Measurements from ENCODE around the gene ARL6.

ARL6 gene, protein sequence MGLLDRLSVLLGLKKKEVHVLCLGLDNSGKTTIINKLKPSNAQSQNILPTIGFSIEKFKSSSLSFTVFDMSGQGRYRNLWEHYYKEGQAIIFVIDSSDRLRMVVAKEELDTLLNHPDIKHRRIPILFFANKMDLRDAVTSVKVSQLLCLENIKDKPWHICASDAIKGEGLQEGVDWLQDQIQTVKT

DNA sequence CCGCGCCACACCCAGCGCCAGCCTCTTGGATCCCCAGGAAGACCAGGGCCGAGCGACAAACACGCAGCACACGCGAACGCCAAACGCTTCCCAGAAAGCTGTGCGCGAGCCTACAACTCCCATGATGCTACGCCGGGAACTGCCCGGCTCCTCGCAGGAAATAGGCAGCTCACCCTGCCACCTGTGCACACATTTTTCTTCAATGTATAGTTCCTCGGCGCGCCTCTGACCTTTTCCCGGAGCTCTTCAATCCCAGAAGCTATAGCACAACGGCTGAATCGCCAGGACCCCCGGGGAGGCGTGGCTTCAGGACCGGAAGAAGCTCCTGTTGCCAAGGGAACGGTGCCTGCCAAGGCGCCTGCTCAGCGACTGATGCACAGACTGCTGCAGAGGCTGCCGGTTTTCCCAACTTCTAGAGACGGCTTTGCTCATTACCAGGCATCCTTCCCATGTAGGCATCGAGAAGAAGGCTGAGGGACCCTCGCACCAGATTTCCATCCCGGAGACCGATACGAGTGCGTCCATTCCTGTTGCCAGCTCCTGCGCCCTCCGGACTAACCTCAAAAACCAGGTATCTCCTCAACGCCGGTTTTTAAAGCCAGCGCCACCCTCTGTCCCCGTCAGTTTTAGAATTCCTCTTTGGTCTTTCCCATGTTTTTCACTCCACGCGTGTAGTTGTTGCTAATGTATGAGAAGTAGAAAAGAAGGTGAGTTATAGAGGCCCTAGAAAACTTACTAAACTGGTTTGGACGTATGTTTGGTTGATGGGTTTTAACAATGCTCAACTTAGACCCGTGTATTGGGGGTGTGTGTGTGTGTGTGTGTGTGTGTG, at the start of gene ARL6:
Gene ARL6, plus strand, starts transcription at position 352 of the 832 bp plus-strand sequence. CDS start 3,350 bp downstream, outside the sequence.
- peak; percentile 76 for DNase-seq (ENCODE audit: low spot score)

DNA sequence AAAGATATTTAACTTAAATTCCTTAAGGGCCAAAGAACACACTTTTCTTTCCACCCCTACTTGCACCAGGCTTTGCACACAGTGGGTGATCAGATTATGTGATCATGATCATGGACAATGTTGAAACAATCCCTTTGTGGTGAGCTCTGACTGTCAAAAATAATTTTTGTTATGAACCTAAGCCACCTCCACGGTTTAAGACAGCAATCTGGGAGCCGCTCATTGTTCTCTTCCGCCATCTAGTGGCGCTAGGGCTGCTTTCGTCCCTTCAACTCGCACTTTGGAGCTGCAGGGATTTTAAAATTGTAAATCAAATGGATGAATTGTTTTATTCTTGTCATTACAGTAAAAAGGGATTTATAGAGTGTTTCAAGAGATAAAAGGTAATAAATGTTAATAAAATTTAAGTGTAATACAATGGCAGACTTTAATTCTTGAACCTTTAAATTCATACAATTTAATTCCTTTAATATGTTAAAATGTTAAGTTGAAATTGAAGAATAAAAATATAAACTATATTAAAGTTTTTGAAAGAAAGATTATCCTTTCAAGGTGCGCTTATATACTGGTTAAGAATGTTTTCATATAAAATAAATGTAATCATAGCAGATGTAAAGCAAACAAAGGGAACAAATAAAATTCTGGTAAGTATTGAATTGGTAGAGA, 45.3 kb upstream of the ARL6 start:
- peak; percentile 82 for DNase-seq (ENCODE audit: low spot score)

DNA sequence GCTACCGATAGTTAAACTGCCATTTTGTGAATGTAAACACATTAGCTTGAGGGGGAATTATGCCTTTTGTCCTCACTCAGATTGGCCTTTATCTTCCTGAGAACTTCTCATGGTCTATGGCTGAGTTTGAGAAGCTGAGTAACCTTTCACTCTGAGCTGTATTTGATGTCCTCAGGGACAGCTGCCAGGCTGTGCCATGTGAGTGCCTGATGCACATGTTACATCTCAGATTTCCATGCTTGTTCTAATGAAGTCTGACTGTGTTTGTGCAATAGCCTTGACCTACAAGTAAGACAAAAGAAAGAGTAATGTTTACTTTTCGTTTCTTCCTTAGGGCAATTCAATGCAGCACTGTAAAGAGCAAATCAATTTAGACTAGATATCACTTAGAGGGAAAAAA, 44.1 kb upstream of the ARL6 start:
- DNase-seq (ENCODE audit: low spot score): no peak

DNA sequence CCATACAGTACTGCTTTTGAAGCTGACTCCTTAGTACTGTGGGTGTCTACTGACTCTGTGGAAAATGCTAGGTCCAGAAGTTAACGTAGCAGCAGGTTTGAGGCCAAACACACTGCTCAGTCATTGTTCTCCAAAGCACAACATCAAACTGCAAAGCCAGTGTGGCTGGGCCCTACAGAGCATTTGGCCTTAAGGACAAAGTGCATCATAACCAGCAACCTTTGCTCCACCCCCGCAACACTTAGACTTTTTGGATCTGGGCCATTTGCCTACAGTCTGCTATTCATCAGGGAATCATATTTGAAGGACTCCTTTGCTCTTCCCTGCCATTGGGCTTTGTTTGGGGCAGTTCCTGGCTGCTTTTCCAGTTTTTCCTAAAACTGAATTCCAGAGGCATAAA, 43.1 kb upstream of the ARL6 start:
- no peak for DNase-seq (ENCODE audit: low spot score)

DNA sequence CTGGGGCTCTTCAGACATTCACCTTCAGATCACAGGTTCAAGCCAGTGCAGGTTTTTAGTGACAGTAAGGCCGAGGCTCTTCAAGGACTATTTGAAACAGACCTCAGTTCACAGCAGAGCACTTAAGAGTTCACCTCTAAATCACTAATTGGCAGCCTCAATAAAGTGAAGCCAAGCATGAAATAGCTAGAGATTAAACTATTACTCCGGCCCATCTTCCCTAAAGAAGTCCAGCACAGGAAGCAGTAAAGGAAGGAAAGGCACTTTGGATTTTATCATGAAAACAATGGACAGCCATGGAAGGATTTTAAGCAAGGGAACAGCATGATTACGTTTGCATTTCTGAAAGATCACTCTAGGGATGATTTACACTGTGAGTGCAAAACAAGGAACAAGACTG, 27.6 kb upstream of the ARL6 start:
- DNase-seq (ENCODE audit: low spot score): no peak

DNA sequence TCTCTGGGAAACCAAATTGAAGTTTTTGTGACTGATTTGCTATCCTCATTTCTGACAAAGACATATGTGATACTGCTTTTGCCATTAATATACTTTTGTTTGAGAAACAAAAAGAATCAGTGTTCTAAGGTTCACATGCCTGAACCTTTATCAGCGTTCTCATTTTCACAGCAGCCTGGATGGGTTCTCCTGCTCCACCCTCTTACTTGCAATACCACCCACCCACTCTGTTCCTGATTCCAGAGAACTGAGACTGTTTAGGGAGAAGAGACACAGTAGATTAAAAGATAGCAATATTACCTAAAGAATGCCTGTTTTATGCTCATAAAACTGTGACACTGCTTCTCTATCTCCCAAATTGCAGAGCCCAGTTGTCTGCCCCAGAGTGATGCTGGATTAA, 25.8 kb upstream of the ARL6 start:
- no peak for DNase-seq (ENCODE audit: low spot score)

DNA sequence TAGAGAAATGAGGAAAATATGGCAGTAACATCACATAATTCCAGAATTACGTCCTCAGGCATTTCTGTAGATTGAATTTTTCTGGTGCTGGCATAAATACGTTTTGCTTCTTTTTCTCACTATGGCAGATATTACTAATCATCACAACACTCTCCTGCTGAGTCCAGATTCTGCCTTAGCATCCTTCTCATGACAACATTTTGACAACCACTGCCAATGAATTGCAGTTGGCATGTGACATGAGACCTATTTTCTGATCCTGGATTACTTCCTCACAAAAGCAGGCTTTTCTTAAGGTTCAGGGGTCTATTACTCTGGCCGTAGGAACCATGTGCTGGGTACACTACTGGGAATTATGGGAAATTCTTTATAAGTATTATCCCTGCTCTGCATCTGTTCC, 22.5 kb upstream of the ARL6 start:
- DNase-seq (ENCODE audit: low spot score): no peak

DNA sequence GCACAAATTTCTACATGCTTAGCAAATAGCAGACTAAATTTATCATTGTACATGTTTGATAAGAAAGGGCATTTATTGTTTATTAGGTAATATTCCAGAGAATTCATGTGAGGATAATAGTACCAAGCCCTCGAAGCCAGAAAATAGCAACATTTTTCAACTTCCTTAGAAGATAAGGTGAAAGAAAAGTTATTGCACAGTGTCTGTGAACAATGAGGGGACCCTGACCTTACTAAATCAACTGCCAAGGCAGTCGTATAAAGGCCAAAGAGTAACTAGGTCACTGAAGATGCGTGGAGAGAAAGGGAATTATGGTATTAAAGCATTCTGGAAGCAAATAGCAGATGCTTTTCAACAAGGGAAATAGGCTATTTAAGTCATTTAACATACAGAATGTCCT, 20.3 kb upstream of the ARL6 start:
- no peak for DNase-seq (ENCODE audit: low spot score)

DNA sequence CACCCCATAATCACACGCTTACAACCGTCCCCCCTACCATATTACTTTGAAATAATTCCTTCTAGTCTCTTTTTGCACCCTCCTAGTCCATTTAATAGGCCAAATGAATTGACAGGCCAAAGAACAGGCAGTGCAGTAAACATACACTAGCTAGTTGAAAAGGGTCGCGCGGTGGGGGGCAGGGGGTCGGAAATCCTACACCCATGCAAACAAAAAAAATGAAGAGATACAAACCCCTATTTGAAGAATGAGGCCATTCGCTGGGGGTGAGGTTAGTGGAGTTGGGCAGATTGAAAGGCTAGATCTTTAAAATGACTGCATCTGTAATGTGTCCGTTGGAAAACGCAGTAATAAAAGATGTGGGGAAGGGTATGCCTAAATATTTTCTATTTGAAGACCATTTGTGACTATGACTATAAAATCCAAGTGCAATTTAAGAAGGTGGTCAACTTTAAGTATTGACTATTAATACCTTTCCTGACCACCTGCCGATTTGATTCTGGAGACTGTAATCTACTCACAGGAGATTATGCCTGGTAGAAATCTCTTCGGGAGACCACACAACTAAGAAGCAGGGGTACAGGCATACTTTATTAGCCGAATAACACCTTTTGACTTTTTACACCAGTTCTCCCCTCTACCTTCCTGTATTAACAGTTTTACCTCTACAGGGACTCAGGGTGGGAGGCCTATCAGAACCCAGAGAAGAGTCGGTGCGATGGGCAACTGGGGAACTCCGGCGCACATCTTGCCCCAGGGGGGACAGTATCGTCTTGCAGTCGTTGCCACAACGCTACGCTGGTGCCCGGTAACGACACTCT, 762 bp upstream of the ARL6 start:
- no peak for DNase-seq (ENCODE audit: low spot score)

DNA sequence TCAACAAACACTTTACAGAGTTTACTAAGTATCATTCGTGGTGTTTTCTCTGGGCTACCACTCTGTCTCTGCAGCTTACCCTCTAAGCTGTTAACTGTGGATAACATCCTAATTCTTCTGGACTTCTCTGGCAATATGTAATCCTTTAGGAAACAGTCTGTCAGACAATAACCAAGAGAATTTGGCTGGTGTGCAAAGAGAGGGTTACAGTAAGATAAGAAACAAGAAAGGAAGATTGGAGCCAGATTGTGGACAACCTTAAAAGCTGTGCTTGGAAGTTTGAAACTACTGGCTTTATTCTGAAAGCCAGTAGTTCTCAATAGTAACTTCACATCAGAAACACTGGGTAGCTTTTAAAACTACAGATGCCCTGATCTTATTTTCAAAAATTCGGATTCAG, 778 bp downstream of the ARL6 start:
- peak; percentile 4 for DNase-seq (ENCODE audit: low spot score)

DNA sequence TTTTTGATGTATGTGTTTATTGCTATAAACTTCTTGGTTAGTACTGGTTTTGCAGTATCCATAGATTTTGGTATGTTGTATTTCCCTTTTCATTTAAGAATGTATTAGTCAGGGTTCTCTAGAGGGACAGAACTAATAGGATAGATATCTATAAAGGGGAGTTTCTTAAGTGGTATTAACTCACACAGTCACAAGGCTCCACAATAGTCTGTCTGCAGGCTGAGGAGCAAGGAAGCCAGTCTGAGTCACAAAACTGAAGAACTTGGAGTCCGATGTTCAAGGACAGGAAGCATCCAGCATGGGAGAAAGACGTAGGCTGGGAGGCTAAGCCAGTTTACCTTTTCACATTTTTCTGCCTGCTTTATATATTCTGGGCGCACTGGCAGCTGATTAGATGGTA, 8.4 kb downstream of the ARL6 start:
- DNase-seq (ENCODE audit: low spot score): no peak

DNA sequence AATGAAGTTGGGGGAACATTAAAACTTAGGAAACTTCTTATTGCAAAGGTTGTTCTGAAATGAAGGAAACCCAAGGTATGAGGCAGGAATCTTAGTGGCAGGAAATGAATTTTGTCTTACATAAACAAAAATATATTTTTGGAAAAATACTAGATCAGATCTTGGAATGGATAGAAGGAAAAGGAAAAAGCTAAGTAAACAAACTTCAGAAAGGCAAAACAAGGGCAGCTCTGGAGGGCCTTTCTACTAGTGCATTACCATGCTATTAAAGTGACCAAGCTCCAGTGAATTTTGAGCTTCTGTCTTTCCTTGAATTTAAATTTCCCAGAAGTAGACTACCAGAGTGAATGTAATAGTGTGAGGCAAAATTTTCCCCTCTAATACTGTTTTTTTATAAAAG, 13.6 kb downstream of the ARL6 start:
- no peak for DNase-seq (ENCODE audit: low spot score)

DNA sequence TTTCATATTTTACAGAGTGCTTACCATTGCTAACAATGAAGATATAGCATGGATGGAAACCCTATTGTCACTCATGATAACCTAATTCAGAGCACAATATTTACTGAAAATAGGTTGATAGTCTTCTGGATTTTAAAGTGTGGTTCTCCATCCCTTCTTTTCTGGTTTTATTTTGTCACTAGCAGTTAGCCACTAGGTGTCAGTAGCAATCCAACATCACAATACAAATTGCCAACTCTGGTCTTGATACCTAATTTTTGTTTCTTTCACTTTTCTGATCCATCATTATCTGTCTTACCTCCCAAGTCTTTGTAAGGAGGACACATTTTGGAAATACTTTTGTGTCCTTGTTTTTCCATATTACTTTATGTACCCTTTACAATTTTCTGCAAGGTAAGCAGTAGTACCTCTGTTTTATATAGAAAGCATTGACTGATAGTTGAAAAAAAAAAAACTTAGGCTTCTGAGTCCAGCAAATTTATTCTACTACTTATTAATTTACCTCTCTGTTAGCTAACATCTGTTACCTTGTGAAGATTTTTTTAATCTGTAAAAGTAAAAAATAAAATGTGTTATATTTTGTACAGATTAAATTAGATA, 29.0 kb downstream of the ARL6 start:
- peak; percentile 74 for DNase-seq (ENCODE audit: low spot score)

DNA sequence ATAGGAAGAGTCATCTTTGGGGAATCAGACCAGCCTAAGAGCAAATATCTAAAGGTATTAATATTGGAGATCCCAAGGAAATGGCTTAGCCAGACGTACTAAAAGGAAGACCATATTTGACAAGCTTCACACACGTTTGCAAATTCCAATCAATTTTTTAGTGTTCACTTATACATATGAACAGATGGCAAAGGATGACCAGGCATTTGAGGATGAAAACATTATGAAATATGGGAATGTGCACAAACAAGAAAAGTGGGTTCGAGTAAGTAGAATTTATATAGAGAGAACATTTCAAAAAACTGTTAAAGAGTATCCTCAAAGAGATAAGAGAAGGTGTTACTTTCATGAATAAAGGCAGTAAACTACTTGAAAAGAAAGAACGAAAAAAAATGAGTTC, 31.4 kb downstream of the ARL6 start:
- no peak for DNase-seq (ENCODE audit: low spot score)

DNA sequence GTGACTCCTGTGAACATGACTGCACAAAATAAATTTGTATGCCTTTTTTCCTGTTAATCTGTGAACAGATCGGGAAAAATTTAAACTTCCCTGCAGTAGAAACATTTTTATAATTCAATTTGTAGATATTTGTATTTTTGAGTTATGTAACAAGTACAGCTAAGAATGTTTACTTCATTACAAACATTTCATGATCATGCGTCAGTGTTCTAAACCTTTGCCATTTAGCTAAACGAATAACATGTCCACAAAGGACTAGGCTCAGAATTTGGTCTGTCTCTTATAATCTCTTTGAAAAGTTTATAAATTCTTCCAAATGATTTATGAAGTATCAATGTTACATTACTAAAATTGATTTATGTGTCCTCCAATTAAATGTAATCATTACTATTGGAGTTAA, 39.9 kb downstream of the ARL6 start:
- no peak for DNase-seq (ENCODE audit: low spot score)

DNA sequence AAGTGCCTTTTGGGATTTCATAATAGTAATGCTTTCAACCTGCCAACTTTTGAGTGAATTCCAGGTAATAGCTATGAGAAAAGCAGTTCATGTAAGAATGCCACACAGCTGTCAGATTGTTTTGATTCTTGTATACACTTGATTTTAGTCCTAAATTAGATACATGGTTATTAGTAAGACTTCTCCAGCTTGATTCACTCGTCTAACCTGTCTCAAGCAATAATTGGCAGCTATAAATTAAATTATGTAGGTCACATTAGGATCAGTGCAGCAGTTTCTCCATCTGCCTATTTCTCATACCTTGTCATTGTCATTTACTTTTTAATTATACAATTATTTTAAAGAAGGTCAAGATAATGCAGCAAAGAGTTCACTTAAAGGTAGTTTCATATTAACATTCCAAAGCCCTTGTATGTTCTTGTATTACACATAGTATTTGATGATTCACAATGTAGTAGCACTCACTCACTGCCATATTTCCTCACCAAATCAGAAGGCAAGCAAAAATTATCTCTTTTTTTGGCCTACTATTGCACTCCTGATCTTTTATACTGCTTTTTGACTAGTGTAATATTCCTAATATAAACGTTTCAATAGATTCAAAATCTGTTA, 46.3 kb downstream of the ARL6 start:
- no peak for DNase-seq (ENCODE audit: low spot score)

DNA sequence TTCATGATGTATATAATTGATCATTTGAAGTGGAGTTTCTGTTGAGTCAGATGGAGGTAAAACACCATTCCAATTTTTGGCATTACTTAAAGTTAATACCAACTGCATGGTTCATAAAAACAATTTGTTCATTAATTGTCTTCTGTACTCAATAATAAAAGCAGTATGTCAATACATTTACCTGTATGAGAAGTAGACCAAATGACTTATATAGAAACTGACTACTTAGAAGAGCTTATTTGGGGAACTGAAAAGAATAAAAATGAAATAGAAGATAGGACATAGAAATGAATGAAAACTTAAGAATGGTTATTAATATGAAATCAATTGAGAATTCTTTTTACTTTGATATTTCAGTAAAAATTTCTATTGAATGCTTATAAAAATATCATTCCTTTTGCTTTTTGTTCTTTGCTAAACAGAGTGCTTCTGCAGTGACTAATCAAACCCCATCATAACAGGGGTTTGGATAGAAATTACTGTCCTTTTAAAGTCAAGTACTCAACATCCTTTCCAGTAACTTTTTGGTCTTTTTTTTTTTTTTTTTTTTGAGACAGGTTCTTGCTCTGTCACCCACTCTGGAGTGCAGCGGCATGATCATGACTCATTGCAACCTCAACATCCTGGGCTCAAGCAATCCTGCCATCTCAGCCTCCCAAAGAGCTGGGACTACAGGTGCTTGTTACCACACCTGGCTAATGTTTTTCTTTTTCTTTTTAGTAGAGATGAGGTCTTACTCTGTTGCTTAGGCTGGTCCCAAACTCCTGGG, 50.8 kb downstream of the ARL6 start:
- DNase-seq (ENCODE audit: low spot score): no peak

DNA sequence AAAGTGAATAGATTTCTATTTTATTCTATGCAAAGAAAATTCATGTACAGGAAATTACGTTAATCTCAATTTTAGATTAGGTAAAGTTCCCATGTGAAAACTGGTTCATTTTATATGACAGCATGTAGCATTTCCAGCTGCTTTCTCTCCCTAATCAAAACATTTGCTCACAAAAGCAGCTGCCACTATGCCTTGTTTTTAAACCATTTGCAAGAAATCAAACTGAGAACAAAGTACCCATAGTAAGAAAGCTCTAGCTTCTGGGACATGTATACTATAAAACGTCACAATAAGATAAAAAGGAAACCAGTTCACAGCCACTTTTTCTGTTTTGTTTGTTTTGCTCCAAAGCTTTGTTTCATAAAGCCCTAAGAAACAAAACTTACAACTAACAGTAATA, 52.3 kb downstream of the ARL6 start:
- DNase-seq (ENCODE audit: low spot score): no peak

DNA sequence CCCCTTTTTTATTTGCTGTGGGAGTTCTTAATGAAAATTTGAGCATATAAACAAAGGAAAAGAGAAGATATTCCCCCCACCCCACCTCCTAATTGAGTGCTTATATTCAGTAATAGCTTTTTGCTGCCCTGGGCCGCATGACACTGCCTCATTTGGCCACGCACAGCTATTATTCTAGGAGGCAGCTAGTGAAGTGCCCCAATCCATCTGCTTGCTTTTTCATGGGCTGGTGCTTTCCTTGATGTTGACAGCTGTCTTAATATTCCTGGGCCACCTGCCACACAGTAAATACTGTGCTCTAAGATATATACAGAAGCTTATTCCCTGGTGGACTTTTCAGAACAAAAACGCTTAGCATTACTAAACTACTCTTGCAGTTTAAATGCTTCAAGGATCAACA, 53.4 kb downstream of the ARL6 start:
- DNase-seq (ENCODE audit: low spot score): no peak

DNA sequence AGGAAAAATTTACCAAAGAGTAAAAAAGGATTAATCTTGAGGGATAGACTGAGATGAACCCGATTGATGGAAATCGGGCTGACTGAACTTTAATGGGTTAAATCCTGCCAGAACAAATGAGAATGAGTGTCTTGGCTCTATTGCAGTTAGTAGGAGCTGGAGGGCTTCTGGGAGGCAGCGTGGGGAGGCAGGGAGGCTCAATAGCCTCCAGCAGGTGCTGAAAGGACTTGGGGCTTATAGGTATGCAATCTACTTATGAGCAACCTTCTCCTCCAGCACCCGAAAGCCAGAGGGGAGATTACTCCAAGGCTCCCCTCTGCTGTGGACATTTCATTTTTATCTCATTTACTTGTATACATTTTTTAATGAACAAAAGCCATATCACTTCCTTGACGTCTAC, 56.2 kb downstream of the ARL6 start:
- no peak for DNase-seq (ENCODE audit: low spot score)

DNA sequence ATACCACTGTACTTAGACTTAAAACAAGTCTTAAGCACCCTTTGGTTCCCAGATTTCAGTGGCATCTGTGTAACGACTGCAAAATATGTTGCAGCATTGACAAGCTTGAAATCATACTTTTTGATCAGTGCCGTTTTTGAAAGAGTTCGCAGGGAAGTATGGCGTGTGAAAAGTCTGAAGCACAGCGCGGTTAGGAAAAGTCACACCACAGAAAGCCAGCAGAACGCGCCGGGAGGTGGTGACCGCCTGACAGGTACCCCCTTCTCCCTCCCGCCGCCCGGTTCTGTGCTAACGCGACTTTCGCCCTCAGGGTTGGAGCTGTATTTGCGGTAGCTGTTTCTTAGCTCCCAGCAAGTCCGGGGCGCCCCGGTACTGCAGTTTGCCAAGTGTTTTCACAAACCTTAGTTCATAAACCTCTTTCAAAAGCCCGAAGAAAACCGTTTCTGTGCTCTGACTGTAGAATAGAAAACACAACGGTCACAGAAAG, 56.8 kb downstream of the ARL6 start:
- no peak for DNase-seq (ENCODE audit: low spot score)
